WTC11 (cell line): ENCODE data around the gene CAMTA1. TPM values are rescaled to one million over a fixed set of nuclear protein-coding genes. Genes with fewer than 3 reads are reported as not detected.

Experiments
- ATAC-seq: fragments of 200-7000 bp; cut with Tn5 transposase; 2 replicates; pipeline ENCODE4 v1.10.0; 2021; ENCODE audit warnings: mild to moderate bottlenecking, moderate library complexity
- CTCF ChIA-PET: fragments of 300-600 bp; sonication (Branson Sonifier 250); formaldehyde crosslinking; loops from one replicate; lab custom pipeline; 2021; ENCODE audit warnings: antibody characterized with exemption; lab: Charles Lee
- POLR2A ChIA-PET: fragments of 350-600 bp; sonication (Branson Sonifier 250); formaldehyde crosslinking; loops from one replicate; lab custom pipeline; 2021; ENCODE audit warnings: antibody characterized with exemption; lab: Charles Lee
- DNase-seq: peaks from one replicate; pipeline ENCODE4 v3.0.0; 2021; ENCODE audit warnings: low spot score
- H3K27ac Mint-ChIP-seq: 2 replicates; pipeline ENCODE4 v1.8.0; 2021; ENCODE audit warnings: mixed read lengths
- H3K27me3 Mint-ChIP-seq: 2 replicates; pipeline ENCODE4 v1.8.0; 2021; ENCODE audit warnings: low read depth, mild to moderate bottlenecking, moderate library complexity, mixed read lengths
- H3K36me3 Mint-ChIP-seq: 2 replicates; pipeline ENCODE4 v1.8.0; 2021; ENCODE audit warnings: mixed read lengths
- H3K4me1 Mint-ChIP-seq: 2 replicates; pipeline ENCODE4 v1.8.0; 2022; ENCODE audit warnings: mixed read lengths
- H3K4me3 Mint-ChIP-seq: 2 replicates; pipeline ENCODE4 v1.8.0; 2021; ENCODE audit warnings: mild to moderate bottlenecking, moderate library complexity, mixed read lengths
- H3K9me3 Mint-ChIP-seq: 2 replicates; pipeline ENCODE4 v1.8.0; 2021; ENCODE audit warnings: mixed read lengths
- ESRRA ChIP-seq: sonication (generic); formaldehyde crosslinking; IDR thresholded peaks from 2 replicates; pipeline ENCODE4 v1.8.1; 2022; ENCODE audit warnings: mild to moderate bottlenecking, missing genetic modification reagents, borderline replicate concordance
- FOXK1 ChIP-seq: sonication (generic); formaldehyde crosslinking; IDR thresholded peaks from 2 replicates; pipeline ENCODE4 v1.8.0; 2022; ENCODE audit warnings: mild to moderate bottlenecking, moderate library complexity, missing genetic modification reagents
- KAT7 ChIP-seq: sonication (generic); formaldehyde crosslinking; IDR thresholded peaks from 2 replicates; pipeline ENCODE4 v1.8.1; 2023; ENCODE audit warnings: missing genetic modification reagents, mild to moderate bottlenecking, borderline replicate concordance
- NR1H2 ChIP-seq: sonication (generic); formaldehyde crosslinking; IDR thresholded peaks from 2 replicates; pipeline ENCODE4 v1.9.0; 2021; ENCODE audit warnings: mild to moderate bottlenecking, moderate library complexity, missing genetic modification reagents
- SMAD4 ChIP-seq: sonication (generic); formaldehyde crosslinking; IDR thresholded peaks from 2 replicates; pipeline ENCODE4 v1.8.0; 2022; ENCODE audit warnings: mild to moderate bottlenecking, missing genetic modification reagents
- SP1 ChIP-seq: sonication (generic); formaldehyde crosslinking; conservative IDR thresholded peaks from 2 replicates; pipeline ENCODE4 v1.8.1; 2022; ENCODE audit warnings: missing genetic modification reagents
- STAT6 ChIP-seq: sonication (generic); formaldehyde crosslinking; conservative IDR thresholded peaks from 2 replicates; pipeline ENCODE4 v1.8.1; 2023; ENCODE audit warnings: mild to moderate bottlenecking, low read depth, missing genetic modification reagents, moderate library complexity
- TEAD4 ChIP-seq: sonication (generic); formaldehyde crosslinking; IDR thresholded peaks from 2 replicates; pipeline ENCODE4 v1.8.0; 2022; ENCODE audit warnings: mild to moderate bottlenecking, missing genetic modification reagents
- ZNF138 ChIP-seq: sonication (generic); formaldehyde crosslinking; conservative IDR thresholded peaks from 2 replicates; pipeline ENCODE4 v1.8.1; 2022; ENCODE audit warnings: mild to moderate bottlenecking, moderate library complexity, missing genetic modification reagents
- ZNF232 ChIP-seq: sonication (generic); formaldehyde crosslinking; IDR thresholded peaks from 2 replicates; pipeline ENCODE4 v1.8.0; 2022; ENCODE audit warnings: mild to moderate bottlenecking, missing genetic modification reagents
- ZNF263 ChIP-seq: sonication (generic); formaldehyde crosslinking; IDR thresholded peaks from 2 replicates; pipeline ENCODE4 v1.8.1; 2022; ENCODE audit warnings: low read depth, mild to moderate bottlenecking, moderate library complexity, missing genetic modification reagents
- total RNA-seq: library from RNA; stranded (reverse); gene quantifications from 3 replicates; pipeline ENCODE4 v1.2.3, GENCODE V29; 2021
- TF ChIP-seq, protein P1 (sequence below): sonication (generic); formaldehyde crosslinking; IDR thresholded peaks from 2 replicates; pipeline ENCODE4 v1.8.1; 2022; ENCODE audit warnings: missing genetic modification reagents, borderline replicate concordance
- TF ChIP-seq, protein P2 (sequence below): sonication (generic); formaldehyde crosslinking; IDR thresholded peaks from 2 replicates; pipeline ENCODE4 v1.8.1; 2023; ENCODE audit warnings: mild to moderate bottlenecking, missing genetic modification reagents
- TF ChIP-seq, protein P3 (sequence below): sonication (generic); formaldehyde crosslinking; IDR thresholded peaks from 2 replicates; pipeline ENCODE4 v1.8.1; 2023; ENCODE audit warnings: mild to moderate bottlenecking, moderate library complexity, missing genetic modification reagents
- TF ChIP-seq, protein P4 (sequence below): fragments of 250-450 bp; sonication (Bioruptor Pico); conservative IDR thresholded peaks from 2 replicates; pipeline ENCODE4 v1.9.0; 2021; ENCODE audit warnings: mild to moderate bottlenecking

The CAMTA1 gene
- total RNA-seq, 1 experiment from 2014 or later: 86.4 TPM

- POLR2A ChIA-PET: no interaction called here
- H3K27ac Mint-ChIP-seq: no peak overlapping the region
- CTCF ChIA-PET: no interaction called here
These were observed 114.4 kb downstream of the CAMTA1 start for GRCh38 chr1:6899621-6900020.

More at GRCh38 chr1:6899621-6900020, 114.4 kb downstream of the CAMTA1 start:
- no peak for ATAC-seq
- no peaks in the 10 kb centered on the region for H3K36me3 Mint-ChIP-seq
- no peak for DNase-seq
- H3K4me3 Mint-ChIP-seq: no peak overlapping the region
- no peaks in the 10 kb centered on the region for H3K9me3 Mint-ChIP-seq
- no peaks in the 10 kb centered on the region for H3K27me3 Mint-ChIP-seq
- no peak for TF ChIP-seq ZNF138 (CRISPR knock-in tag)
- no peak for TF ChIP-seq SMAD4 (CRISPR knock-in tag)
- no peak for TF ChIP-seq NR1H2
- TF ChIP-seq, protein P1, sequence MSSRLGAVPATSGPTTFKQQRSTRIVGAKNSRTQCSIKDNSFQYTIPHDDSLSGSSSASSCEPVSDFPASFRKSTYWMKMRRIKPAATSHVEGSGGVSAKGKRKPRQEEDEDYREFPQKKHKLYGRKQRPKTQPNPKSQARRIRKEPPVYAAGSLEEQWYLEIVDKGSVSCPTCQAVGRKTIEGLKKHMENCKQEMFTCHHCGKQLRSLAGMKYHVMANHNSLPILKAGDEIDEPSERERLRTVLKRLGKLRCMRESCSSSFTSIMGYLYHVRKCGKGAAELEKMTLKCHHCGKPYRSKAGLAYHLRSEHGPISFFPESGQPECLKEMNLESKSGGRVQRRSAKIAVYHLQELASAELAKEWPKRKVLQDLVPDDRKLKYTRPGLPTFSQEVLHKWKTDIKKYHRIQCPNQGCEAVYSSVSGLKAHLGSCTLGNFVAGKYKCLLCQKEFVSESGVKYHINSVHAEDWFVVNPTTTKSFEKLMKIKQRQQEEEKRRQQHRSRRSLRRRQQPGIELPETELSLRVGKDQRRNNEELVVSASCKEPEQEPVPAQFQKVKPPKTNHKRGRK: no peak
- TF ChIP-seq, protein P2, sequence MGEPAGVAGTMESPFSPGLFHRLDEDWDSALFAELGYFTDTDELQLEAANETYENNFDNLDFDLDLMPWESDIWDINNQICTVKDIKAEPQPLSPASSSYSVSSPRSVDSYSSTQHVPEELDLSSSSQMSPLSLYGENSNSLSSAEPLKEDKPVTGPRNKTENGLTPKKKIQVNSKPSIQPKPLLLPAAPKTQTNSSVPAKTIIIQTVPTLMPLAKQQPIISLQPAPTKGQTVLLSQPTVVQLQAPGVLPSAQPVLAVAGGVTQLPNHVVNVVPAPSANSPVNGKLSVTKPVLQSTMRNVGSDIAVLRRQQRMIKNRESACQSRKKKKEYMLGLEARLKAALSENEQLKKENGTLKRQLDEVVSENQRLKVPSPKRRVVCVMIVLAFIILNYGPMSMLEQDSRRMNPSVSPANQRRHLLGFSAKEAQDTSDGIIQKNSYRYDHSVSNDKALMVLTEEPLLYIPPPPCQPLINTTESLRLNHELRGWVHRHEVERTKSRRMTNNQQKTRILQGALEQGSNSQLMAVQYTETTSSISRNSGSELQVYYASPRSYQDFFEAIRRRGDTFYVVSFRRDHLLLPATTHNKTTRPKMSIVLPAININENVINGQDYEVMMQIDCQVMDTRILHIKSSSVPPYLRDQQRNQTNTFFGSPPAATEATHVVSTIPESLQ (CRISPR knock-in tag): no peak
- TF ChIP-seq SP1: no peak
- TF ChIP-seq, protein P3, sequence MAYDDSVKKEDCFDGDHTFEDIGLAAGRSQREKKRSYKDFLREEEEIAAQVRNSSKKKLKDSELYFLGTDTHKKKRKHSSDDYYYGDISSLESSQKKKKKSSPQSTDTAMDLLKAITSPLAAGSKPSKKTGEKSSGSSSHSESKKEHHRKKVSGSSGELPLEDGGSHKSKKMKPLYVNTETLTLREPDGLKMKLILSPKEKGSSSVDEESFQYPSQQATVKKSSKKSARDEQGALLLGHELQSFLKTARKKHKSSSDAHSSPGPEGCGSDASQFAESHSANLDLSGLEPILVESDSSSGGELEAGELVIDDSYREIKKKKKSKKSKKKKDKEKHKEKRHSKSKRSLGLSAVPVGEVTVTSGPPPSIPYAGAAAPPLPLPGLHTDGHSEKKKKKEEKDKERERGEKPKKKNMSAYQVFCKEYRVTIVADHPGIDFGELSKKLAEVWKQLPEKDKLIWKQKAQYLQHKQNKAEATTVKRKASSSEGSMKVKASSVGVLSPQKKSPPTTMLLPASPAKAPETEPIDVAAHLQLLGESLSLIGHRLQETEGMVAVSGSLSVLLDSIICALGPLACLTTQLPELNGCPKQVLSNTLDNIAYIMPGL: no peak
- no peak for TF ChIP-seq ZNF263 (CRISPR knock-in tag)
- TF ChIP-seq TEAD4: no peak
- TF ChIP-seq, protein P4, sequence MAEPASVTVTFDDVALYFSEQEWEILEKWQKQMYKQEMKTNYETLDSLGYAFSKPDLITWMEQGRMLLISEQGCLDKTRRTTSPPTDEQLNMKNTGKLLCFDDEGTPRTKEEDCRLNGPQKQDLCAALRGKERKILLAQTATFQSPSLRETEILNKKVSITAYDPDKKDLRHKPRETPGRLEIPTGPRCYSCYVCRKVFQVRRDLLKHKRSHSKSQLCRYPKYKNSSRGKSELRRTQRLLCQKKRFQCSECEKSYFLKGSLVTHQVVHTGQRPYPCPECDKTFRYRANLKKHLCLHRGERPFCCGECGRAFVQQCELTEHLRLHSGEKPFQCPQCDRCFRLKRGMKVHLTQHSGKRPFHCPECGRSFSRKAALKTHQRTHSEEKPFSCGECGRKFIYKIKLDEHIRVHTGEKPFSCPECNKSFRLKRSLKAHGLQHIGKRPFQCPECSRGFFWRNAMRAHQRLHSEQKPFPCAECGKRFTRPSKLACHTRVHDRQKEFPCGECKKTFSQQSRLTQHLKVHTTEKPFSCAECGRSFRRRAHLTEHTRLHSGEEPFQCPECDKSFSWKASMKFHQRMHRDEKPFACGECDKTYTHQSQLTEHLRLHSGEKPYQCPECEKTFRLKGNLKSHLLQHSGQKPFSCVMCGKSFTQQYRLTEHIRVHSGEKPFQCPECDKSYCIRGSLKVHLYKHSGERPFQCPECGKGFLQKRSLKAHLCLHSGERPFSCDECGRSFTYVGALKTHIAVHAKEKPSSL (CRISPR knock-in tag): no peak
- no peak for TF ChIP-seq STAT6 (CRISPR knock-in tag)
- TF ChIP-seq KAT7 (CRISPR knock-in tag): no peak
- TF ChIP-seq ZNF232: no peak
- no peak for TF ChIP-seq FOXK1
- TF ChIP-seq ESRRA (CRISPR knock-in tag): no peak
- H3K4me1 Mint-ChIP-seq: peaks cover 6% of the 10 kb centered on the region
